SK-N-SH (cell line): ENCODE data around the gene NDP. TPM values are rescaled to one million over a fixed set of nuclear protein-coding genes. Genes with fewer than 3 reads are reported as not detected.

Experiments used
- CTCF ChIA-PET: fragments of 300-600, 350-600 bp; formaldehyde crosslinking; extraction: SDS; loops from one replicate; lab custom pipeline; 2021; lab: Yijun Ruan, JAX
- POLR2A ChIA-PET: fragments of 350-600 bp; sonication (Branson Sonifier 250); formaldehyde crosslinking; extraction: SDS; loops from one replicate; lab custom pipeline; 2020; ENCODE audit warnings: antibody characterized with exemption, inconsistent platforms; lab: Yijun Ruan, JAX
- DNase-seq: peaks from one replicate; pipeline ENCODE4 v3.0.0; 2012
- H2AFZ ChIP-seq: fragments of 200-600 bp; sonication (generic); 2 replicates; pipeline ENCODE4 v1.8.1; 2016; ENCODE audit warnings: antibody characterized with exemption, mild to moderate bottlenecking, low read depth
- H3F3A ChIP-seq: fragments of 200-600 bp; sonication (generic); replicated peaks from 2 replicates; pipeline ENCODE3; 2016; ENCODE audit warnings: antibody characterized with exemption, mild to moderate bottlenecking; ENCODE audit not compliant: insufficient read depth
- H3K27ac ChIP-seq, 2 experiments: fragments of 200-500 bp in 1 of 2; fragments of 200-600 bp in 1 of 2; sonication (Bioruptor generic) in 1 of 2; sonication (generic), shearing (Covaris generic) in 1 of 2; 2 replicates each; pipeline versions ENCODE4 v1.5.1 to v1.6.1; 2014 to 2016; ENCODE audit warnings: low read depth in 2 of 2, inconsistent platforms in 1 of 2, low read length in 1 of 2, mild to moderate bottlenecking in 1 of 2, mixed read lengths in 1 of 2
- H3K27me3 ChIP-seq: fragments of 200-600 bp; sonication (generic), shearing (Covaris generic); 2 replicates; pipeline ENCODE4 v1.6.1; 2016; ENCODE audit warnings: mixed run types; ENCODE audit not compliant: insufficient read depth
- H3K36me3 ChIP-seq, 2 experiments: fragments of 200-500 bp in 1 of 2; fragments of 200-600 bp in 1 of 2; sonication (Bioruptor generic) in 1 of 2; sonication (generic) in 1 of 2; replicated peaks in 1 of 2; 2 replicates each; pipeline versions ENCODE3 to v1.5.1; 2014 to 2016; ENCODE audit warnings: low read length in 1 of 2, mild to moderate bottlenecking in 1 of 2; ENCODE audit not compliant: insufficient read depth in 2 of 2, control insufficient read depth in 1 of 2
- H3K4me1 ChIP-seq, 2 experiments: fragments of 200-500 bp in 1 of 2; fragments of 200-600 bp in 1 of 2; sonication (Bioruptor generic) in 1 of 2; sonication (generic), shearing (Covaris generic) in 1 of 2; 2 replicates each; pipeline versions ENCODE4 v1.5.1 to v1.6.1; 2014 to 2016; ENCODE audit warnings: low read depth in 1 of 2, low read length in 1 of 2, mixed run types in 1 of 2; ENCODE audit not compliant: insufficient read depth in 2 of 2, control insufficient read depth in 1 of 2
- H3K4me2 ChIP-seq: fragments of 200-600 bp; sonication (generic), shearing (Covaris generic); 2 replicates; pipeline ENCODE4 v1.6.1; 2017; ENCODE audit warnings: mixed run types
- H3K4me3 ChIP-seq, 2 experiments: fragments of 200-500 bp in 1 of 2; fragments of 200-600 bp in 1 of 2; sonication (Bioruptor generic) in 1 of 2; sonication (generic), shearing (Covaris generic) in 1 of 2; 2 replicates each; pipeline versions ENCODE4 v1.5.1 to v1.8.1; 2014 to 2016; ENCODE audit warnings: low read depth in 2 of 2, inconsistent platforms in 1 of 2, low read length in 1 of 2, mild to moderate bottlenecking in 1 of 2, mixed read lengths in 1 of 2, moderate library complexity in 1 of 2
- H3K79me2 ChIP-seq: fragments of 200-600 bp; sonication (generic); 2 replicates; pipeline ENCODE4 v1.8.1; 2017; ENCODE audit warnings: mild to moderate bottlenecking; ENCODE audit not compliant: insufficient read depth
- H3K9ac ChIP-seq: fragments of 200-600 bp; sonication (generic); 2 replicates; pipeline ENCODE4 v1.6.1; 2017; ENCODE audit warnings: mixed run types
- H3K9me2 ChIP-seq: fragments of 200-600 bp; sonication (generic); 2 replicates; pipeline ENCODE4 v1.6.1; 2017; ENCODE audit warnings: mixed run types
- H3K9me3 ChIP-seq: fragments of 200-600 bp; sonication (generic); 2 replicates; pipeline ENCODE4 v1.6.1; 2017; ENCODE audit warnings: mixed run types, mild to moderate bottlenecking, moderate library complexity
- H4K20me1 ChIP-seq: fragments of 200-600 bp; sonication (generic); 2 replicates; pipeline ENCODE4 v1.6.1; 2017; ENCODE audit warnings: mild to moderate bottlenecking, mixed run types; ENCODE audit not compliant: insufficient read depth
- CTCF ChIP-seq: fragments of 200-600 bp; sonication (generic); IDR thresholded peaks from 2 replicates; pipeline ENCODE4 v1.6.1; 2017; ENCODE audit warnings: antibody characterized with exemption, mild to moderate bottlenecking, moderate library complexity
- ELF1 ChIP-seq: IDR thresholded peaks from 2 replicates; pipeline ENCODE4 v1.4.0; 2012
- EP300 ChIP-seq, 2 experiments: IDR thresholded peaks; 2 replicates each; pipeline versions ENCODE4 v1.4.0 to v1.6.1; 2012; ENCODE audit warnings: borderline replicate concordance in 1 of 2, low read depth in 1 of 2, low read length in 1 of 2
- EZH2phosphoT487 ChIP-seq: fragments of 200-600 bp; sonication (generic); IDR thresholded peaks from 2 replicates; pipeline ENCODE4 v1.6.1; 2017; ENCODE audit warnings: low read depth, mixed run types, mild to moderate bottlenecking, antibody characterized with exemption, moderate library complexity, borderline replicate concordance
- FOSL2 ChIP-seq: IDR thresholded peaks from 2 replicates; pipeline ENCODE4 v1.4.0; 2012; ENCODE audit warnings: low read depth, mild to moderate bottlenecking, moderate library complexity, borderline replicate concordance
- FOXJ3 ChIP-seq: sonication (generic); formaldehyde crosslinking; IDR thresholded peaks from 2 replicates; pipeline ENCODE4 v1.5.1; 2020; ENCODE audit warnings: mild to moderate bottlenecking, missing genetic modification reagents
- FOXM1 ChIP-seq: IDR thresholded peaks from 2 replicates; pipeline ENCODE4 v1.4.0; 2012; ENCODE audit warnings: low read depth, mild to moderate bottlenecking
- GABPA ChIP-seq: IDR thresholded peaks from 2 replicates; pipeline ENCODE4 v1.4.0; 2012; ENCODE audit warnings: low read depth, mild to moderate bottlenecking
- GATA2 ChIP-seq: sonication (generic); formaldehyde crosslinking; IDR thresholded peaks from 2 replicates; pipeline ENCODE4 v1.5.0; 2020; ENCODE audit warnings: mild to moderate bottlenecking, missing genetic modification reagents
- MEF2A ChIP-seq: IDR thresholded peaks from 2 replicates; pipeline ENCODE4 v1.4.0; 2012; ENCODE audit warnings: low read depth, borderline replicate concordance
- NFIC ChIP-seq: IDR thresholded peaks from 2 replicates; pipeline ENCODE4 v1.4.0; 2012; ENCODE audit warnings: borderline replicate concordance
- NRF1 ChIP-seq: IDR thresholded peaks from 2 replicates; pipeline ENCODE4 v1.6.1; 2012; ENCODE audit warnings: low read depth, mild to moderate bottlenecking, low read length
- POLR2AphosphoS5 ChIP-seq: IDR thresholded peaks from 2 replicates; pipeline ENCODE4 v1.6.1; 2012; ENCODE audit warnings: low read depth, low read length
- RAD21 ChIP-seq: IDR thresholded peaks from 2 replicates; pipeline ENCODE4 v1.6.1; 2012; ENCODE audit warnings: mild to moderate bottlenecking, low read length
- RCOR1 ChIP-seq: fragments of 150-350 bp; IDR thresholded peaks from 2 replicates; pipeline ENCODE4 v1.6.1; 2017; ENCODE audit warnings: antibody characterized with exemption, low read length
- RXRA ChIP-seq: IDR thresholded peaks from 2 replicates; pipeline ENCODE4 v1.4.0; 2012; ENCODE audit warnings: low read depth, mild to moderate bottlenecking, borderline replicate concordance
- SIN3A ChIP-seq: IDR thresholded peaks from 2 replicates; pipeline ENCODE4 v1.6.1; 2012; ENCODE audit warnings: low read depth, mild to moderate bottlenecking, low read length, moderate library complexity, borderline replicate concordance
- SMC3 ChIP-seq: IDR thresholded peaks from 2 replicates; pipeline ENCODE4 v1.6.1; 2012; ENCODE audit warnings: low read depth, low read length, improper control_type of control experiment
- TAF1 ChIP-seq: IDR thresholded peaks from 2 replicates; pipeline ENCODE4 v1.6.1; 2012; ENCODE audit warnings: low read depth, mild to moderate bottlenecking, low read length, moderate library complexity, borderline replicate concordance
- TEAD4 ChIP-seq: IDR thresholded peaks from 2 replicates; pipeline ENCODE4 v1.4.0; 2012; ENCODE audit warnings: mild to moderate bottlenecking, borderline replicate concordance; ENCODE audit not compliant: insufficient read depth
- YY1 ChIP-seq: IDR thresholded peaks from 2 replicates; pipeline ENCODE4 v1.4.0; 2012; ENCODE audit warnings: low read depth, mild to moderate bottlenecking
- ZBTB33 ChIP-seq: IDR thresholded peaks from 2 replicates; pipeline ENCODE4 v1.4.0; 2012; ENCODE audit warnings: low read depth, borderline replicate concordance
- WGBS: methylation state at CpG from one replicate; pipeline ENCODE4 v1.1.6; 2017; ENCODE audit warnings: low lambda C conversion rate; 5-methylcytosine and 5-hydroxymethylcytosine counted together
- polyA plus RNA-seq, 3 experiments: library from polyadenylated mRNA; depleted of rRNA; stranded (reverse); fragments of >200 nt; gene quantifications; 2 replicates each; pipeline ENCODE4 v1.2.3, GENCODE V29; 2012
- TF ChIP-seq, protein P1 (sequence below): IDR thresholded peaks from 2 replicates; pipeline ENCODE4; 2012

NDP gene
- polyA plus RNA-seq, 1 of the 3 experiments (the other 2 are of a cell fraction), result 0.16 TPM

DNA sequence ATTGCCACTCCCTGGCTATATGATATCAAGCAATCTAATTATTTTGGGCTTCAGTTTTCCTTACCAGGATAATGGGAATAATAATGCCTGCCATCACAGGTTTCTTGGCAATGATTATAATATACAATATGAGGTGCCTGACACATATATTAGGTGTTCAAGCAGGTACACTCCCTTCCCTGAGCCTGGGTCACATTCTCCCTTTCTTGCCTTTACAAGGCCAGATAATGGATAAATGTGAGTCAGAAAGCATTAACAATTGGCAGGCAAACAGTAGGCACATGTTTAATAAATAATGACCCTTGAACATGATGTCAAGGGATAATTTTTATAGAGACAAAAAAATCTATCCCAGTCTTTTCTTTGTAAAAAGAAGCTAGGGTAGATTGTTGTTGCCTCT, 17.2 kb downstream of the NDP start:
- POLR2A ChIA-PET, result no interaction called here

DNA sequence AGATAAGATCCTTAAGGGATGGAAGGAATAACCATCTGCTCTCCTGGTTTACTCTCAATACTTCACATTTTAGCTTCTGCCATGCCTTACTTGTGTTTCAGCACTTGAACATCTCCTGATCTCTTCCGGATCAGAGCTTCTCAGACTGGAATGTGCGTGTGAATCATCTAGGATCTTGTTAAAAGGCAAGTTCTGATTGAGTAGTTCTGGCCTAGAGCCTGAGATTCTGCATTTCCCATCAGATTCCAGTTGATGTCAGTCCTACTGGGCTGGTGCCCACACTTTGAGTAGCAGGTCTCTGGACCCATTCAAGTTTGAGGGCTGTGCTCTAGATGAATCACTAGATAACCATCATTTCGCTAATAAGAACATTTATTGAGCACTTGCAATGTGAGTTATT, 20.0 kb downstream of the NDP start:
- 13% methylated on average over 3 of the region's 3 CpGs for WGBS
- H3K9me3 ChIP-seq, result no peaks in the 10 kb centered on the region
- no peak for DNase-seq
- no peak for TF ChIP-seq GABPA
- TF ChIP-seq NFIC, result peak; percentile 30; the same call in 1 of the 2 replicates
- TF ChIP-seq, protein P1, sequence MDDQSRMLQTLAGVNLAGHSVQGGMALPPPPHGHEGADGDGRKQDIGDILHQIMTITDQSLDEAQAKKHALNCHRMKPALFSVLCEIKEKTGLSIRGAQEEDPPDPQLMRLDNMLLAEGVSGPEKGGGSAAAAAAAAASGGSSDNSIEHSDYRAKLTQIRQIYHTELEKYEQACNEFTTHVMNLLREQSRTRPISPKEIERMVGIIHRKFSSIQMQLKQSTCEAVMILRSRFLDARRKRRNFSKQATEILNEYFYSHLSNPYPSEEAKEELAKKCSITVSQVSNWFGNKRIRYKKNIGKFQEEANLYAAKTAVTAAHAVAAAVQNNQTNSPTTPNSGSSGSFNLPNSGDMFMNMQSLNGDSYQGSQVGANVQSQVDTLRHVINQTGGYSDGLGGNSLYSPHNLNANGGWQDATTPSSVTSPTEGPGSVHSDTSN, result peak; percentile 58
- TF ChIP-seq EP300 (IDR thresholded peaks at IDR 0.05; ENCODE audit: borderline replicate concordance in 1 of 2, low read depth in 1 of 2, low read length in 1 of 2), result peak in 1 of 2 experiments; percentile 32; a peak in 1 of 4 replicates
- TF ChIP-seq SMC3, result no peak
- TF ChIP-seq RCOR1, result no peak
- no peak for TF ChIP-seq NRF1
- TF ChIP-seq SIN3A, result no peak
- no peak for TF ChIP-seq POLR2AphosphoS5
- no peak for TF ChIP-seq ZBTB33
- no peak for TF ChIP-seq FOXJ3 (CRISPR knock-in tag)
- TF ChIP-seq RAD21, result no peak
- TF ChIP-seq YY1, result no peak
- TF ChIP-seq GATA2 (CRISPR knock-in tag), result no peak
- TF ChIP-seq FOSL2, result peak; percentile 29; the same call in 1 of the 2 replicates
- no peak for TF ChIP-seq TEAD4
- no peak for TF ChIP-seq FOXM1
- no peak for TF ChIP-seq RXRA

More for the DNA sequence above, 17.2 kb downstream of the NDP start:
- Histone ChIP-seq H3F3A (no peaks in the 10 kb centered on the region), H3K79me2 (no peaks in the 10 kb centered on the region), H4K20me1 (no peaks in the 10 kb centered on the region), H3K9me3 (no peaks in the 10 kb centered on the region), H3K4me1 (peaks cover 0 to 8% of the 10 kb centered on the region in 2 experiments; a peak in 1 of 4 replicates), H3K36me3 (no peaks in the 10 kb centered on the region), H3K9me2 (no peaks in the 10 kb centered on the region), H3K27ac (no peak overlapping the region), H3K4me2 (no peak overlapping the region), H2AFZ (no peak overlapping the region), H3K4me3 (no peak overlapping the region), H3K9ac (no peak overlapping the region), H3K27me3 (no peaks in the 10 kb centered on the region)
- TF ChIP-seq NFIC (no peak), RCOR1 (no peak), MEF2A (no peak), EZH2phosphoT487 (no peak), ELF1 (no peak), CTCF (no peak), FOXM1 (no peak), TAF1 (no peak)
- CTCF ChIA-PET, result no interaction called here
- no peak for DNase-seq

More for the DNA sequence above, 20.0 kb downstream of the NDP start:
- ChIA-PET CTCF (no interaction called here), POLR2A (no interaction called here)
- H3K27me3 ChIP-seq, result no peaks in the 10 kb centered on the region
- H4K20me1 ChIP-seq, result no peaks in the 10 kb centered on the region
- no peaks in the 10 kb centered on the region for H3K79me2 ChIP-seq
- H3K4me1 ChIP-seq, result peaks cover 0 to 8% of the 10 kb centered on the region in 2 experiments; a peak in 1 of 4 replicates
- H3F3A ChIP-seq, result no peaks in the 10 kb centered on the region
- H3K9ac ChIP-seq, result no peak overlapping the region
- no peak overlapping the region for H2AFZ ChIP-seq
- no peaks in the 10 kb centered on the region for H3K36me3 ChIP-seq
- H3K9me2 ChIP-seq, result no peaks in the 10 kb centered on the region
- 0 out of 2 replicates have a peak overlapping the region, but pooled peaks have one; percentile 11 for H3K4me2 ChIP-seq
- peak overlapping the region in 1 of 2 experiments; percentile 49; a peak in 2 of 4 replicates for H3K27ac ChIP-seq
- H3K4me3 ChIP-seq, result no peak overlapping the region
